GM18873 (cell line): ENCODE results near the gene VWA8.
"Not testable (repeated sequence)": the region's sequence is repeated elsewhere in the genome, so short reads cannot be mapped to it uniquely, and the experiment has no call there.

ENCODE experiments used
- ATAC-seq: cut with Tn5 transposase; IDR thresholded peaks from one replicate; pipeline ENCODE4 v1.9.1; 2021; ENCODE audit warnings: mild to moderate bottlenecking, moderate library complexity, moderate number of reproducible peaks; ENCODE audit not compliant: unreplicated experiment, low FRiP score

Gene VWA8

GRCh38 chr13:41969072-41969471, 8.2 kb upstream of the VWA8 start:
- ATAC-seq = no peak

GRCh38 chr13:41966671-41967070, 5.8 kb upstream of the VWA8 start:
- ATAC-seq = no peak

- ATAC-seq = no peak
Observed at GRCh38 chr13:41962994-41963393, 2.1 kb upstream of the VWA8 start.

DNA sequence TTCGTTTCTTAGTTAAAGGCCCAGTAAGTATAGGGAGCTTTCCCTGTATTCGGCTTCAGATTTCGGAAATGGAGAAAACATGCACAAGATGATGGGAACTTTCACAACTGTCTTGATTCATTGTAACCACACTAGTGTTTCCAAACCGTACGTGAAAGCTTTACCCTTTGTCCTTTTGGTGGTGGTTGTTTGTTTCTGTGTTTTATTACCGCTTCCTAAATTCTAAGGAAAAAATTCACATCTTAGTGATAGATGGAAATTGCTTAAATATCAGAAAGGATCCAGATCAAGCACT, 504 bp upstream of the VWA8 start:
- no peak for ATAC-seq

DNA sequence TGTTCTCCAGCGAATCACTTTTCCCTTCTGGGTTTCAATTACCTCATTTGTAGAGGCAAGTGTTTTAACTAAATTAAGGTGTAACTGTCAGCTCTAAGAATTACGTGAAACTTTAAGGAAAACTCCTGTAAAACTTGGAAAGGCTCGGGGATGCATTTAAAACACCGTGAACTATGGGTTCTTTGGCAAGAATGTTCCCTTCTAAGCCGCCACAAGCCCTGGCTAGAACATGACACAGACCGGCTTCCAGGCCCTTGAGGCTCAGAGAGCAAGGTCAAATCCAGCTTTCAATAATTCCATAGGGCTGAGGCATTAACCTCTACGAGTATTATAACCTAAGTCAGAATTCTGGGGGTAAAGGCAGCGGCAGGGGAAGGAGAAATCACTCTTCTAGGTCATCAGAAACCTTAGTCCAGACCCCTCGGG, 685 bp downstream of the VWA8 start:
- peak; percentile 3 for ATAC-seq

GRCh38 chr13:41956272-41956671, 4.6 kb downstream of the VWA8 start:
- ATAC-seq = no peak

GRCh38 chr13:41955605-41956004, 5.3 kb downstream of the VWA8 start:
- no peak for ATAC-seq

- ATAC-seq = no peak
Observed at GRCh38 chr13:41954226-41954625, 6.7 kb downstream of the VWA8 start.

DNA sequence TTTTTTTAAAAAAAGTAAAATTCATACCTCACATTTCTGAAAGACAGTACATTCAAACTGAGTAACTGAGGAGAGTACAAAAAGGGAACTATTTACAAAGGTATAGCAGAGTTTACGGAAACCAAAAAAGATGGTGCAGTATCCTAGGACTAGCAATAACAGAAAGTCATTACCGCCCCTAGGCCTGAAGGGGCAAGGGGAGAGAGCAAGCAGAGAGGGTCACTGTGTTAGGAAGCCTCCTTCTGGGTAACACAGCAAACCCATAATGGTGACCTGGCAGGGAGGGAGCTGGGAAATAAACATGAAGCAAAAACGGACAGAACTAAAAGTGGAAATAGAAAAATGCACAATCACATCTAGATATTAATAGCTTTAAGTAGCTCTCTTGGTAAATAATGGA, 8.2 kb downstream of the VWA8 start:
- no peak for ATAC-seq

DNA sequence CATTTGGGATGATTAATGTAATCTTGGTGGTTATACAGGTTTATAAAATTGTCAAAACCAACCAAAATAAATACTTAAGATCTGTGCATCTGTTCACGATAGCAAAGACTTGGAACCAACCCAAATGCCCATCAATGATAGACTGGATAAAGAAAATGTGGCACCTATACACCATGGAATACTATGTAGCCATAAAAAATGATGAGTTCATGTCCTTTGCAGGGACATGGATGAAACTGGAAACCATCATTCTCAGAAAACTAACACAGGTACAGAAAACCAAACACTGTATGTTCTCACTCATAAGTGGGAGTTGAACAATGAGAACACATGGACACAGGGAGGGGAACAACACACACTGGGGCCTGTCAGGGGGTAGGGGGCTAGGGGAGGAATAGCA, 11.8 kb downstream of the VWA8 start:
- ATAC-seq = not testable (repeated sequence)

DNA sequence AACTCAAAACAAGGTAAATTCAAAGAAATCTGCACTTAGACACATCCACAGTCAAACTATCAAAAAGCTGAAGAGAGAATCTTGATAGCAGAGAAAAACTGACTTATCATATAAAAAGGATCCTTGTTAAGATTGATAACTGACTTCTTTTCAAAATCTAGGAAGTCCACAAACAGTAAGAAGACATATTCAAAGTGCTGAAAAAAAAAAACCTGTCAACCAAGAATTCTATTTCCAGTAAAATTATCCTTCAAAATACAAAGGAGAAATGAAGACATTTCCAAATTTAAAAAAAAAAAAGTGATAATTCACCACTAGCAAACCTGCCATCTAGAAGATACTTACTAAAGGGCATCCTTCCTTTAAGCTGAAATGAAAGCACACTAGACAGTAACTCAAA, 15.0 kb downstream of the VWA8 start:
- ATAC-seq = no peak

GRCh38 chr13:41944635-41945397, 16.1 kb downstream of the VWA8 start:
- no peak for ATAC-seq

DNA sequence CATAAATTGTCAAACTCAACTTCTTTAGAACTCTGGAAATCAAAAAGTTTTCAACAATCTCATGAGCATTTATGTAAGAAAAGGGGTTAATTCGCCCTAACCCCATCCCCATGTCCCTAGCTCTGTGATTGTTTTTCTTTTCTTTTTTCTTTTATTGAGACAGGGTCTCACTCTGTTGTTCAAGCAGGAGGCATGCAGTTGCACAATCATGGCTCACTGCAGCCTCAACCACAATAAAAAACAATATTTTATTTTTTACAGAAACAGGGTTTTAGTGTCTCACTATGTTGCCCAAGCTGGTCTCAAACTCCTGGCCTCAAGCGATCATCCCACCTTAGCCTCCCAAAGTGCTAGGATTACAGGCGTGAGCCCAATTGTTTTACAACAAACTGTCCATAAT, 16.7 kb downstream of the VWA8 start:
- ATAC-seq = no peak

DNA sequence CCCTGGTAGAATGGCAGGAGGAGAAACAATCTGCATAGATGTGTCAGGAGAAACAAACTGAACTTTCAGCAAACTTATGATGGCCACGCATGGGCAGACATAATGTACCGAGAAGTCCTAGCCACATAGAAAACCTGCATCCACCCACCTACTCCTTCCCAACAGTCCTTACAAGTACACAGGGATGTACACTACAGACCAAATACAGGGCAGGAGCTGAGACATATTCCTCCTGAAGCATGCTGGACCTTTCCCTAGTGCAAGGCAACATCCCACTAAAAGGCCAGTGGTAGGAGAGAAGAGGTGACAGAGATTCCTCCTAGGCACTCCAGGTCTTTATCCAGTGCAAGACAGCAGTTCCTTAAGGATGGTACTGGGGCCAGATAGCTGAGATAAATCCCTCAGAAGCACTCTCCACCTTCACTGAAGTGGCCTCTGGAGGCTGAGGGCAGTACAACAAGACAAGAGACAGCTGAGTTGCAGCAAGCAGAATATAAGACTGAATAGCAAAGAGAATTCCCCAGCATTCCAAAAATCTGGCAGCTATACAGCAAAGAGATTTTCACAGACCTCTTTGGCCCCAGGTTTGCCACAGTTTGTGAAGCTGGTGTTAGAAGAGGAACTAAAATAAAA, 18.3 kb downstream of the VWA8 start:
- ATAC-seq = no peak

GRCh38 chr13:41941174-41941573, 19.7 kb downstream of the VWA8 start:
- ATAC-seq = no peak

DNA sequence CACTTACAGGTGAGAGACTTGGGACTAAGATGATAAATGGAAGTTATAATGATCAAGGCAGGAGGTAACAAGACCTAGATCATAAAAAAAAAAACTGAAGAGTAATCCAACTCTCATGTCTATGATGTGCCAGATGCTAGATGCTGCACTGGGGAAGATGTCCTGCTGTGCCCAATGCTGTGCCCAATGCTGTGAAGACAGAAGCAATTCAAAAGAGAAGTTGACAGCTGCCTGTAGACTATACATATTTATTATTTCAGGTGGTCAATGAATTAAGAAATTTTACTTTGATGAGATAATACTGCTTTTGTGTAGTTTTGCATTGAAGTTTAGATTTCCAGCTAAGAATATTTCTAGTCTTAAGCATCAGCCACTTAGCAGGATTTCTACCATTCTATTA, 21.5 kb downstream of the VWA8 start:
- no peak for ATAC-seq

DNA sequence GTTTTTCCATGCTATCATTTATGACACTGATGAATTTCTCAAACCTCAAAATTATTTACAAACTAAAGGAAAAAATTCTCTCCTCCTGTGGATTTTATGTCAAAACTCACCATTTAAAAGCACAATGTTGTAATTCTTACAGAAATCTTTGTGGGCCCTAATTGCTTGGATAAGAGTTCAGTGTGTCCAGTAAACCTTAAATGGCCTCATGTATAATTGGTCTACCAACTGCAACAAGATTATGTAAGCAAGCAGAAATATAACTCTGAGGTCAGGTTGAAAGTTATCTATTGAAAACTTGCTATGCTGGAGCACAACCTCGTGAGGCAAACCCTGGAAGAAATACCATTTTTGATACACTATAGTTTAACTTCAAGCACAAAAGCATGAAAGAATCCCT, 22.0 kb downstream of the VWA8 start:
- ATAC-seq = no peak

GRCh38 chr13:41937388-41937787, 23.5 kb downstream of the VWA8 start:
- no peak for ATAC-seq

DNA sequence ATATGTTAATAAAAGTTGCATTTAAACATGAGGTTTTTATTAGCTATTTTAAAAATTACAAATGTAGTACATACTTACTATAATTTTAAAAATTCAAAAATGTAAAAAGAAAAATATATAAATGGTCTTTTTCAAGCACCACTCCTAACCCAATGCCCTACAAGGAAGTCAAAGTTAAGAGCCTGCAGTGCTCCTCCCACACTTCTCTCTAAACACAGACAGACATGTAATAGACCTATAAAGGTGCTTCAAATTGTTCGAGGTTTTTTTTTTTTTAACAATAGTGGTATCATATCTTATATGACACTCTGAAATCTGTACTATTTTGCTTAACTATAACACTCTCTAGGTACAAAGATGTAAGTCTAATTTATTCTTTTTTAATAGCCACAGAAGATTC, 25.4 kb downstream of the VWA8 start:
- ATAC-seq = no peak

GRCh38 chr13:41934994-41935393, 25.9 kb downstream of the VWA8 start:
- no peak for ATAC-seq

GRCh38 chr13:41934120-41934519, 26.8 kb downstream of the VWA8 start:
- ATAC-seq = no peak

DNA sequence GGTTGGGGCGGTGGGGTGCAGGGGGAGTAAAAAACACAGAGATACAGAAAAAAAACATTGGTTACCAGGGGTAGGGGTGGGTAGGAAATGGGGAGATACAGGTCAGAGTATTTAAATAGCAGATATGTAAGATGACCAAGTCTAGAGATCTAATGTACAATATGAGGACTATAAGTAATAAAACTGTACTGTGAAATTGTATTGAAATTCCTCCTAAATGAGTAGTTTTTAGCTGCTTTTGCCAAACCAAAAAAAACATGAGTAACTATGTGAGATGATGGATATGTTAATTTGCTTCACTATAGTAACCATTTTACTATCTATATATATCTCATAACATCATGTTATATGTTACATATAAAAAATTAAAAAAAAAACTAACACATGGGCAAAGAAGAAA, 29.6 kb downstream of the VWA8 start:
- no peak for ATAC-seq
